ENCODE measurements around the gene STARD10. TPM values are rescaled to one million over a fixed set of nuclear protein-coding genes. Genes with fewer than 3 reads are reported as not detected.

The STARD10 gene
- total RNA-seq, 1 experiment from 2014 or later = 58.4 TPM

- TF ChIP-seq, protein P1, sequence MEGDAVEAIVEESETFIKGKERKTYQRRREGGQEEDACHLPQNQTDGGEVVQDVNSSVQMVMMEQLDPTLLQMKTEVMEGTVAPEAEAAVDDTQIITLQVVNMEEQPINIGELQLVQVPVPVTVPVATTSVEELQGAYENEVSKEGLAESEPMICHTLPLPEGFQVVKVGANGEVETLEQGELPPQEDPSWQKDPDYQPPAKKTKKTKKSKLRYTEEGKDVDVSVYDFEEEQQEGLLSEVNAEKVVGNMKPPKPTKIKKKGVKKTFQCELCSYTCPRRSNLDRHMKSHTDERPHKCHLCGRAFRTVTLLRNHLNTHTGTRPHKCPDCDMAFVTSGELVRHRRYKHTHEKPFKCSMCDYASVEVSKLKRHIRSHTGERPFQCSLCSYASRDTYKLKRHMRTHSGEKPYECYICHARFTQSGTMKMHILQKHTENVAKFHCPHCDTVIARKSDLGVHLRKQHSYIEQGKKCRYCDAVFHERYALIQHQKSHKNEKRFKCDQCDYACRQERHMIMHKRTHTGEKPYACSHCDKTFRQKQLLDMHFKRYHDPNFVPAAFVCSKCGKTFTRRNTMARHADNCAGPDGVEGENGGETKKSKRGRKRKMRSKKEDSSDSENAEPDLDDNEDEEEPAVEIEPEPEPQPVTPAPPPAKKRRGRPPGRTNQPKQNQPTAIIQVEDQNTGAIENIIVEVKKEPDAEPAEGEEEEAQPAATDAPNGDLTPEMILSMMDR (IDR thresholded peaks at IDR 0.05 in 2 of 3, conservative IDR thresholded peaks at IDR 0.05 in 1 of 3; ENCODE audit: borderline replicate concordance in 1 of 3, insufficient read depth in 1 of 3, low read depth in 2 of 3, low read length in 2 of 3) = peak in 2 of 3 experiments; percentile 27 to 31; a peak in 3 of 6 replicates
These were observed 6.4 kb downstream of the STARD10 start (continued) for GRCh38 chr11:72787216-72788104.

- Histone ChIP-seq H3K27me3 (ENCODE audit: insufficient read depth, low read length) (no peaks in the 10 kb centered on the region), H3K4me2 (ENCODE audit: low read length) (no peak overlapping the region), H3K9ac (ENCODE audit: low read length) (no peak overlapping the region), H4K20me1 (ENCODE audit: insufficient read depth) (no peaks in the 10 kb centered on the region), H3K9me3 (ENCODE audit: control insufficient read depth in 1 of 2, insufficient read depth in 1 of 2, low read depth in 1 of 2, low read length in 2 of 2) (no peaks in the 10 kb centered on the region), H2AFZ (ENCODE audit: low read depth, low read length, poor library complexity, severe bottlenecking) (no peak overlapping the region), H3K27ac (ENCODE audit: low read depth, low read length) (no peak overlapping the region), H3K36me3 (ENCODE audit: control insufficient read depth in 1 of 2, insufficient read depth in 2 of 2, low read length in 2 of 2) (no peaks in the 10 kb centered on the region), H3K9me2 (ENCODE audit: insufficient read depth) (no peaks in the 10 kb centered on the region), H3K4me3 (replicated peaks in 1 of 2; ENCODE audit: low read depth in 1 of 2, low read length in 2 of 2) (no peak overlapping the region), H3K4me1 (ENCODE audit: control insufficient read depth in 1 of 2, insufficient read depth in 2 of 2, low read length in 2 of 2) (peaks cover 20 to 52% of the 10 kb centered on the region in 2 experiments), H3K79me2 (ENCODE audit: insufficient read depth, low read length) (no peaks in the 10 kb centered on the region)
- intact Hi-C loops (cut with micrococcal nuclease) = no loop called here
- BruUV-seq (replicated peaks) = no TSS peak
- POLR2A ChIA-PET = no interaction called here
- RAD21 ChIA-PET (ENCODE audit: low non-redundant PET in 1 of 2, low total read pairs in 2 of 2, uncharacterized antibody in 2 of 2, unreplicated experiment in 2 of 2) = interaction anchor here (0.9 to 1.3 kb wide), 2 partner anchors 45 to 62 kb away, joined by 3 read pairs; no protein-coding TSS in a partner anchor
- TF ChIP-seq ZNF274 (IDR thresholded peaks at IDR 0.05; ENCODE audit: low read depth, low read length) = no peak
- ATAC-seq (no peak), DNase-seq (ENCODE audit: low read depth, low spot score) (no peak)
- CTCF ChIA-PET = interaction anchor here (0.7 kb wide), 1 partner anchor 107 kb away, joined by 3 read pairs; no protein-coding TSS in a partner anchor
These were observed 7.3 kb downstream of the STARD10 start for GRCh38 chr11:72786305-72787215.

Measured in HCT116 (cell line).